Stimulated activated CD4-positive, alpha-beta T cell treated with anti-CD3 and anti-CD28 coated beads, TNF-alpha, amount 100 ng/mL, for 48 hours (primary cell): ENCODE results near the gene LYPD8.

Experiments
- DNase-seq, 3 donors: peaks; one replicate each; pipeline ENCODE4 v3.0.0-alpha.2; 2020; ENCODE audit warnings: low read depth in 3 of 3

LYPD8 gene

DNA sequence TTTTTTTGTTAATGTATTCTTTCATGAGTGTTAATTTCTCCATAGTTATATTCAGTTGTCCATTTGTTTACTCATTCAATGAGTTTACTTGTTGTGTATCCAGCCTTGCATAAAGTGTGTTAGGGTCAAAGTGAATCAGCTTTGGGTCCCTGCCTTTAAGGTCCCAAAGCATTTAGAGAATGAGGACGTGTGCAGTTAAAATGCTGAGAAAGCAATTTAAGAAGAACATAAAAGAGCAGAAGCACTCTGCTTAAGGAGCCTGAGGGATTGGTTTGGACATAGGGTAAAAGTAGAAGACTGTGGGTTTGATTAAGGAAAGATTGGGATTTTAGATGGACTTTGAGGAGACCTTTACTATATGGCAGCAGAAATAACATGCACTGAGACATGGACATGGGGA lies 56.5 kb downstream of the LYPD8 start:
- DNase-seq = no peak

DNA sequence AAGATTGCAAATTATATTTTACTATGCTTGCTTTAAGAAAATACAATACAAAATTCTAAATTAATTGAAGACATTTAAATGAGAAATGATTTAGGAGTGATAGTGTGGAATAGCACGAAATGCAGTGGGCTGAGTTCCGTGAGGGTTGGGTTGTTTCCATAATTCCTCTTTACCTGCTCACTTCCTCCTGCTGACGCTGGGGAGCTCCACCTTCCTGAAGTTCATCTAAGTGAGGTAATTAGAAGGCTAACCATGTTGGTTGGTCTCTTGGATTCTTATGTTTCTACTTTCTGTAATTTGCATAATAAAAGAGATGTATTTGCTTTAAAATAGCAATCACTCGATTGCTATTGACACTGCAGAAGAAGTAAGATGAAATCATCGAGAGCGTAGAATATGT lies 57.7 kb downstream of the LYPD8 start:
- DNase-seq = no peak

DNA sequence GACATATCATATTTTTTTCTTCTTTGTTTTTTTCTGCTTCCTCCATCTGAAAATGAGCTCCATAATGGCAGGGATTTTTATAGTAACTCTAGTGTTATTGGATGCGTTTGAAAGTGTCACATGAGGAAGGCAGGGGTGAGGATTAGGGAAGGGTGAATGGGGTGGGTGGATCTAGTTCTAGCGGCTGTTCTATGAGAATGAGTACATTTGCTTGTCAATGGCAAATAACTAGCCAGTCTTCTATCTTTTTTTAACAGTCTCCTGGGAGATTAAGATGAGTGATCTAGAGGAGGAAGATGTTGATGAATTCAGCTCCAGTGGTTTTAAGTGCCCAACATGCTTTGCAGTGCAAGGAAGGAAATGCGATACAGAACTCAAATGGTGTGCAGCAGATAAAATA lies 58.8 kb downstream of the LYPD8 start:
- DNase-seq = no peak

DNA sequence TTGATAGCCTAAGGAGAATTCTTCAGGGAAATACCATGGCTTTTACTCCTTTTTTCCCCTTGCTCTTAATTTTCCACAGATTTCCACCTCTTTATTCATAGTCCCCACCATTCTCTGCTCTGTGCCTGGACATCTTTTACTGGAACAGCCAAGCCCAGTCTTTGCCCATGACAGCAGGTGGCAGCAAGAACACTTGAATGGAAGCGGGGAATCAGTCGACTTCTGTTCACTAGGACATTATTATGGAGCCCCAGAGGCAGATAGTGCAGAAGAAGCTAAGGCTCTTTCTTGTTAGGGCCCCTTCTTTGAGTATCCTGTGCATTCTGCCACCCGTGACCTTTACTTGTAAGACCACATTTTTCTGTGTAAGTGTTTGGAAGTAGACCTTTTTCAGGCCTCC lies 59.3 kb downstream of the LYPD8 start:
- no peak for DNase-seq

DNA sequence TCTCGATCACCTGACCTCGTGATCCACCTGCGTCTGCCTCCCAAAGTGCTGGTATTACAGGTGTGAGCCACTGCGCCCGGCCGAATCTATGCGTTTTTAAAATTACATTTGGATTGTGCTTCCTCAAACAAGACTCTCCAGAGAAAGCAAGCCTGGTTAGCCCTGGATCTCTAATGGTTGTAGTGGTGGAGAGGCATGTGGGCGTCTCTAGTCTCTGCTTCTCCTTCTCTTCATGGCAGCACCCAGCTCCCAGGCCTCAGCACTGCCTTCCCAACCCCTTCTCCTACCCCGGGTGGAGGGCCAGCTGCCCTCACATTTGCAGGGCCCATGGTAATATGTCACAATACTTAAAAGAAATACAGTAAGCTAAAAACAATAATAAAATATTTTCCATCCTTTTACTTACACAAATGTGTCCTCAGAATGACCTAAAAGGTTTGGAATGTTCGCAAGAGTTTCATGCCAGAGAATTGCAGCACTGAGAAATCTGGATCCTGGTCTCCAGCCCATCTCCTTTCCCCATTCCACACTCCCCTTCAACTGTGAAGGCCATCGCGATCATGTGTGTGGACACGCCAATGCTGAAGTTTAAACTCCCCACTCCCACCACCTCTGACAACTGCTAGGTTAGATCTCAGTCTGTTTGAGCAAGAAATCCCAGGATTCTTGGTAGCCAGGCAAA lies 60.0 kb downstream of the LYPD8 start:
- DNase-seq = no peak

DNA sequence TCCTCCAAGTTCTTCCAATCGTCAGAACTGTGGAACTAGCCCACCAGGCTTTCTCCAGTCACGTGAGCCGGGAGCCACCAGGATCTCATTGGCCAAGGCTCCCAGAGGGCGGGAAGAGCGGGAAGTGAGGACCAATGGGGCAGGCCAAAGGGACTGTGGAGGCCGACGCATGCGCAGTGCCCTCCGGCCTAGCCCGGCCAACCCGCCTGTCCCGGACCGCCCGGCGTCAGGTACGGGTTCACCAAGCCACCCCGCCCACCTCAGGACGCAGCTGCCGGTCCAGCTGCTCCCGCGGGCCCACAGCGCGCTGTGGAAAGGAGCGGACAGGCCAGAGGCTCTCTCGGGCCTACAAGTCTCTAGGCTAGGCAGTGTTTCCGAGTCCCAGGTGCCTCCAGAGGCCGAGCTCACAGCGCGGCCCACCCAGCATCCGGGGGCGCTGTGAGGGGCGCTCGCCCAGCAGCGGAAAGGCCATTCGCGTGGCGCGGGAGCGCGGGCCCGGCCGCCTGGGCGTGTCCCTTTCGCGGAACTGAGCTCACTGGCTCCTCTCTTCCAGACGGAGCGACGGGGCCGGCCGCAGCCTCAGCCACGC lies 63.9 kb downstream of the LYPD8 start:
- no peak for DNase-seq
